Globus pallidus (tissue), 1 donor: ENCODE data around the gene OBSCN.

Experiments used
- DNase-seq: peaks from one replicate; pipeline ENCODE4 v3.0.0-alpha.2; 2015; ENCODE audit warnings: low spot score

The OBSCN gene

GRCh38 chr1:228358039-228358763 is 150.4 kb downstream of the OBSCN start:
- DNase-seq: no peak

GRCh38 chr1:228358764-228359612 is 151.1 kb downstream of the OBSCN start:
- DNase-seq: no peak

- DNase-seq: no peak
Observed at GRCh38 chr1:228359613-228360532, 152.0 kb downstream of the OBSCN start.

DNA sequence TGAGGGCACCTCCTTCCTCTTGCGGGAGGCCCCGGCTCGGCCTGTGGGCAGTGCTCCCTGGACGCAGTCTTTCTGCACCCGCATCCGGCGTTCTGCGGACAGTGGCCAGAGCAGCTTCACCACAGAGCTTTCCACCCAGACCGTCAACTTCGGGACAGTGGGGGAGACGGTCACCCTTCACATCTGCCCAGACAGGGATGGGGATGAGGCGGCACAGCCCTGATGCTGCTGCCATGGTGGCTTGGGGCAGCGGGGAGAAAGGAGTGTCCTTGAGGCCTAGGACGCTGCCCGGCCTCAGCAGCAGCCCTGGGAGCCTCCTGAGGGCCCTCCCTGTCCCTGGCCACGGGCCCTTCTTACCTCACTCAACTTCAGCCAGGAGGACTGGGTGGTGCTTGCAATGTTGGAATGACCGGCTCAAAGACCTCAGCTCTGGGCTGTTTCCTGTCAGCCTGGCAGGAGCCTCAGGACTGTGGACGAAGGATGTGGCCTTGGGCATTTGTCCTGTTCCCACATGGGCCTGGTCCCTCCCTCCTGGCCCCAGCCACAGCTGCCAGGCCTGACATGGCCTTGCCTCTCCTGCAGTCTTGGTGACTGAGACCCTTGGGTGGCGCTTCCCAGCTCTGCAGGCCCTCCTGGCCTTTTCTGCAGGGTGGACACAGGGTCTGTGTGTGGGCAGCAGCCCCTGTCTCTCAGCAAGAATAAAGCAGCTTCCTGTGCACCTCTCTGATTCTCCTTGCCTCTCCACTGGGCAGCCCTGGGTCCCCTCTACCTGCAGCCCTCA is 152.9 kb downstream of the OBSCN start:
- no peak for DNase-seq

GRCh38 chr1:228361314-228362140 is 153.7 kb downstream of the OBSCN start:
- no peak for DNase-seq

DNA sequence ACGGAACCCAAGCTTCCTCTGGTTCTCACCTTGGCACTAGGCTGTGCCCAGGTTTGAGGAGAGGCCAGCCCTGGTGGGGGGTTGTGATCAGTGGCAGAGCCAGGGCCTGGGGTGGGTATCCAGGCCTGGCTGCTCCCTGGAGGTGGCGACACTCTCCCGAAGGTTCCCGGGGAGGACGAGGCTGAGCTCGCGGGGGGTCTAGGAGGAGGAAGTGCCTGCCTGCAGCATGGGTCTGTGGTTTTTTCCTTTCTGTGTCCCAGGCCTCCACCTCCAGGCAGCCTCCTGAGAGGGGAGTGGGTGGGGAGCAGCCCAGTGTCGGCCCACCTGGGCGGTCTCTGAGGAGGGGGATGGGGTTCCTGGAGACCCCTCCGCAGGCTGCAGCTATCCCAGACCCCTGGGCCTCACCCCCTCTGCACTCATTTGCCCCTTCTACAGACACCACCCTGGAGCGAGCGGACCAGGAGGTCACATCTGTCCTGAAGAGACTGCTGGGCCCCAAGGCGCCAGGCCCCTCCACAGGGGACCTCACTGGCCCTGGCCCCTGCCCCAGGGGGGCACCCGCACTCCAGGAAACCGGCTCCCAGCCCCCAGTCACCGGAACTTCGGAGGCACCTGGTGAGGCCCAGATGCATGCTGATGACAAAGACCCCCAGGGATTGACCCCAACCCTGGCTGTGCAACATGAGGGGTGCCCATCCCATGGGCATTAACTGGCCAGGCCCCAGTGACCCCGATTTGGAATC is 154.5 kb downstream of the OBSCN start:
- DNase-seq: no peak

DNA sequence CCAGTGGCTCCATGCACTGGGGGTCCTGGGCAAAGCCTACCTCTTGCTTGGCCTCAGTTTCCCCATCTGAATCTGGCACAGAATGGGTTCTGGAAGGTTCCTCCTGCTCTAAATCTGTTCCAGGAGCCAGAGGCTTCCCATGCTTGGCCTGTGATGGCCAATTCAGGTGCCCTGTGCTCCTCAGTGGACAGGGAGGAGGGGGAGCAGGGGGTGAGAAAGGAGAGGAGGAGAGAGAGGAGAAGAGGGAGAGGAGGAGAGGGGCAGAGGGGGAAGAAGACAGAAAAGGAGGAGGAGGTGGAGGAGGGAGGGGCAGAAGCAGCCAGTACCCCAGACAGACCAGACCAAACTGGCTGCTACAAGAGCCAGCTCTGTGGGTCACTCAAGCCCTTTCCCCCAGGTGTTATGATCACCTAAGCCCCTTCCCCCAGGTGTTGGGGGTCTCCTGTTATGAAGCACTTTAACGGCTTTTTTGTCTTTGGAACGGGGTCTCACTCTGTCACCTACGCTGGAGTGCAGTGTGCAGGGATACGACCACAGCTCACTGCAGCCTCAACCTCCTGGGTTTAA is 155.1 kb downstream of the OBSCN start:
- DNase-seq: no peak

GRCh38 chr1:228363686-228364067 is 155.8 kb downstream of the OBSCN start:
- DNase-seq: no peak

- DNase-seq: no peak
Observed at GRCh38 chr1:228364068-228364705, 156.3 kb downstream of the OBSCN start.

- DNase-seq: no peak
Observed at GRCh38 chr1:228364706-228365213, 156.9 kb downstream of the OBSCN start.

GRCh38 chr1:228365271-228366061 is 157.6 kb downstream of the OBSCN start:
- DNase-seq: no peak

DNA sequence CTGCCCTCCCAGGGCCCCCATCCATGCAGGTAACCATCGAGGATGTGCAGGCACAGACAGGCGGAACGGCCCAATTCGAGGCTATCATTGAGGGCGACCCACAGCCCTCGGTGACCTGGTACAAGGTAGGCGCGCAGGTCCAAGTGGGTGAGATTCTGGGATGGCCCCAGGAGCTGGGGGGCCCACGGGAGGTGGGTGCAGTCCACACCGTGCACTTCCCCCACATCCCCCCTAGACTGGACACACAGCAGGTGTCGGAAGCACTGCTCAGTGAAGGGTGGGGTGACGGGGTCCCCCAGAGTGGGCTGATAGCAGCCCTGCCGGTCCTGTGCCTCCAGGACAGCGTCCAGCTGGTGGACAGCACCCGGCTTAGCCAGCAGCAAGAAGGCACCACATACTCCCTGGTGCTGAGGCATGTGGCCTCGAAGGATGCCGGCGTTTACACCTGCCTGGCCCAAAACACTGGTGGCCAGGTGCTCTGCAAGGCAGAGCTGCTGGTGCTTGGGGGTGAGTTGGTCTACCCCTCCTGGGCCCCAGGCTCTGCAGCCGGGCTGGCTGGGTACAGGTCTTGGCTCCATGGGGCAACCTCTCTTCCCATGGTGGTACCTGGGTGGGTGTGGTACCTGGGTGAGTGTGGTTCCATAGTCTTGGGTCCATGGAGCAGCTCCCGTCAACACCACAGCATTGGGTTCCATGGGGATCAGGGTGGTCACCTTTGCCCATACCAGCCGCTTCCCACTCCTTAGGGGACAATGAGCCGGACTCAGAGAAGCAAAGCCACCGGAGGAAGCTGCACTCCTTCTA is 158.4 kb downstream of the OBSCN start:
- no peak for DNase-seq

DNA sequence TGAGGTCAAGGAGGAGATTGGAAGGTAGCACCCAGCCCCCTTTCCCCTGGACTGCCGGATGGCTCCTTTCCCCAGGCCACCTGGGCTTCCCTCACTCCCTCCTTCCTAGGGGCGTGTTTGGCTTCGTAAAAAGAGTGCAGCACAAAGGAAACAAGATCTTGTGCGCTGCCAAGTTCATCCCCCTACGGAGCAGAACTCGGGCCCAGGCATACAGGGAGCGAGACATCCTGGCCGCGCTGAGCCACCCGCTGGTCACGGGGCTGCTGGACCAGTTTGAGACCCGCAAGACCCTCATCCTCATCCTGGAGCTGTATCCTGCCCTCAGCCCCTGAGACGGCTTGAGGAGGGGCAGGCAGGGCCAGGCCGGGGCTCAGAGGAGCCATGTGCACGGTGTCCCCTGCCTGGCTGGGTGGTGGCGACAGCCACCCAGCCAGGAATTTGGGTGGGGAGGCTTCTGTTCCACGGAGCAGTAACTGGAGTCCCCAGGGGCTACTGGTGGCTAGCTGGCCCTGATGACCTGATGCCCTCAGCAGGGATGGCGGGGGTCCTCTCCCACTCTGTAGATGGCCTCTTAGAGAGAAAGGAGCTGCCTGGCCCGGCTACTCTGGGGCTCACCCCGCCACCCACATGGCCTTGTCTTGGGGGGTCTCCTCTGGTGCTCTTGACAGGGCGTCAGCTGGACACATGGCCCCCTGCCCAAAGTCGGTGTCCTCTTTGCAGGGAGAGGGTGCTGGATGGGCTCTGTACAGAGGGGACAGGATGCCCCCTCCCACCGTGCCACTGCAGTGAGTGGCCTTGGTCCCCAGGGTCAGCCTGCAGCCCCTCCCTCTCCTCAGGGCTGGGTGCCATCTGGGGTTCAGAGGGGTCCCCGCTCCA is 159.3 kb downstream of the OBSCN start:
- DNase-seq: no peak

- DNase-seq: no peak
Observed at GRCh38 chr1:228367798-228368791, 160.3 kb downstream of the OBSCN start.
